Testis (tissue), 2 donors: ENCODE results near the gene NEK2.

ENCODE experiments used
- CTCF ChIP-seq, 3 experiments: fragments of 450-650 bp in 2 of 3; fragments of 200-600 bp in 1 of 3; sonication (generic) in 1 of 3; IDR thresholded peaks; one replicate each; pipeline ENCODE4 v1.5.1; 2016 to 2019; ENCODE audit warnings: antibody characterized with exemption in 3 of 3, mild to moderate bottlenecking in 2 of 3, moderate library complexity in 1 of 3
- POLR2A ChIP-seq: fragments of 450-650 bp; IDR thresholded peaks from one replicate; pipeline ENCODE4 v1.6.1; 2017; ENCODE audit warnings: antibody characterized with exemption, mild to moderate bottlenecking, moderate library complexity

- TF ChIP-seq CTCF (IDR thresholded peaks at IDR 0.05) (no peak), POLR2A (no peak)
Observed at GRCh38 chr1:211676106-211676583, 724 bp upstream of the NEK2 start.
